ENCODE data around the gene GJC1.

Gene GJC1

GRCh38 chr17:44754276-44754675, 75.8 kb downstream of the GJC1 start:
- TF ChIP-seq CTCF (conservative IDR thresholded peaks at IDR 0.05; ENCODE audit: low read depth, low read length), result no peak
- no peak for DNase-seq (ENCODE audit: low read depth)

GRCh38 chr17:44752953-44753861, 76.9 kb downstream of the GJC1 start:
- TF ChIP-seq CTCF (conservative IDR thresholded peaks at IDR 0.05; ENCODE audit: low read depth, low read length), result no peak
- DNase-seq (ENCODE audit: low read depth), result no peak
- H3K4me3 ChIP-seq (ENCODE audit: low read depth, low read length), result no peak overlapping the region

More at GRCh38 chr17:44754276-44754675, 75.8 kb downstream of the GJC1 start:
- H3K4me3 ChIP-seq (ENCODE audit: low read depth, low read length), result no peak overlapping the region

GRCh38 chr17:44751806-44752205, 78.3 kb downstream of the GJC1 start:
- no peak overlapping the region for H3K4me3 ChIP-seq (ENCODE audit: low read depth, low read length)
- no peak for DNase-seq (ENCODE audit: low read depth)
- TF ChIP-seq CTCF (conservative IDR thresholded peaks at IDR 0.05; ENCODE audit: low read depth, low read length), result no peak

- TF ChIP-seq CTCF (conservative IDR thresholded peaks at IDR 0.05; ENCODE audit: low read depth, low read length), result no peak
- H3K4me3 ChIP-seq (ENCODE audit: low read depth, low read length), result no peak overlapping the region
- no peak for DNase-seq (ENCODE audit: low read depth)
Measured at GRCh38 chr17:44751331-44751730, 78.8 kb downstream of the GJC1 start.

- TF ChIP-seq CTCF (conservative IDR thresholded peaks at IDR 0.05; ENCODE audit: low read depth, low read length), result no peak
- no peak for DNase-seq (ENCODE audit: low read depth)
- H3K4me3 ChIP-seq (ENCODE audit: low read depth, low read length), result no peak overlapping the region
Measured at GRCh38 chr17:44749980-44750318, 80.1 kb downstream of the GJC1 start.

- no peak for TF ChIP-seq CTCF (conservative IDR thresholded peaks at IDR 0.05; ENCODE audit: low read depth, low read length)
- H3K4me3 ChIP-seq (ENCODE audit: low read depth, low read length), result no peak overlapping the region
- no peak for DNase-seq (ENCODE audit: low read depth)
Measured at GRCh38 chr17:44749076-44749979, 80.8 kb downstream of the GJC1 start.
